ENCODE results near the gene ZNF385D. TPM values are rescaled to one million over a fixed set of nuclear protein-coding genes. Genes with fewer than 3 reads are reported as not detected.

The ZNF385D gene
- polyA plus RNA-seq, 1 donor: 2.2 TPM

DNA sequence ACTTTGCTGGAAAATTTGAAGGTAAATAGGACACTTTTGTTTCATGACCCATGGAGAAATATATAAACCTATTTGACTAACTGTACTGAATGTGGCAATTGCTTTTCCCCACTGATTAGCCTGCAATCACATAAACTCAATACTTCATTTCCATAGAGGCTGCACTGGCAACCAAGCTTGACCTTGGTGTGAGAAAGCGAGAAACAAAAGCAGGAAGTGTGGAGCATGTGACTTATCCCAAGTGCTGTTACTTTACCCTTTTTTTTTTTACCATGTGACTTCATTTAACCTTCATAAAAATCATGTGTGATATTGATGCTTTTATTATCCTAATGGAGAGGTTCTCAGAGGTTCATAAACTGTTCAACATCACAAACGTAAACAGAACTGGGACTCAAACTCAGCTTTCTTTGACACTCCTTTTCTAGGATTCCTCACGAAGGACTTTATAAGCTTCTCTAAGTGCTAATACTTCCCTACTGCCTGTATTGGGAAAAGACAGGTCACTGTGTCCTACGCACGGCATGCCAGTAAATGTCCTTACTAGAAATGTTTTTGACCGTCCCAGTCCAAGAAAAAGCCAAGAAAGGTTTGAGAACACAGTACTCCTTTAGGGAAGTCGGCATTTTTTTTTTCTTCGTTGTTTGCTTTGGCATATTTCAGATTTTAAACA is 34.9 kb upstream of the ZNF385D start:
- 69% methylated on average over 4 of the region's 8 CpGs for WGBS (ENCODE audit: insufficient coverage, low lambda C conversion rate)

GRCh38 chr3:21783839-21784238 is 32.8 kb upstream of the ZNF385D start:
- no peak for DNase-seq
- Histone ChIP-seq H3K4me3 (ENCODE audit: low read length) (no peak overlapping the region), H3K9me3 (ENCODE audit: control insufficient read depth, low read depth, low read length) (no peaks in the 10 kb centered on the region), H3K4me1 (ENCODE audit: control insufficient read depth, insufficient read depth, low read length) (no peaks in the 10 kb centered on the region), H3K36me3 (ENCODE audit: control insufficient read depth, insufficient read depth, low read length) (no peaks in the 10 kb centered on the region), H3K27me3 (ENCODE audit: control insufficient read depth, insufficient read depth, low read length) (no peaks in the 10 kb centered on the region), H3K27ac (ENCODE audit: low read length) (no peak overlapping the region)
- WGBS (ENCODE audit: insufficient coverage, low lambda C conversion rate): 83% methylated on average over 2 of the region's 4 CpGs

More for the DNA sequence above, 34.9 kb upstream of the ZNF385D start:
- Histone ChIP-seq H3K9me3 (ENCODE audit: control insufficient read depth, low read depth, low read length) (no peaks in the 10 kb centered on the region), H3K36me3 (ENCODE audit: control insufficient read depth, insufficient read depth, low read length) (no peaks in the 10 kb centered on the region), H3K4me1 (ENCODE audit: control insufficient read depth, insufficient read depth, low read length) (no peaks in the 10 kb centered on the region), H3K4me3 (ENCODE audit: low read length) (no peak overlapping the region), H3K27me3 (ENCODE audit: control insufficient read depth, insufficient read depth, low read length) (no peaks in the 10 kb centered on the region), H3K27ac (ENCODE audit: low read length) (no peak overlapping the region)
- DNase-seq: no peak

- no peak overlapping the region for H3K27ac ChIP-seq (ENCODE audit: low read length)
- WGBS (ENCODE audit: insufficient coverage, low lambda C conversion rate): no CpG with 5 or more reads among the region's 2 CpGs
- no peak for DNase-seq
These were observed 30.3 kb upstream of the ZNF385D start for GRCh38 chr3:21781355-21781754.

GRCh38 chr3:21779909-21780308 is 28.9 kb upstream of the ZNF385D start:
- no peak for DNase-seq
- H3K9me3 ChIP-seq (ENCODE audit: control insufficient read depth, low read depth, low read length): no peaks in the 10 kb centered on the region
- H3K27me3 ChIP-seq (ENCODE audit: control insufficient read depth, insufficient read depth, low read length): no peaks in the 10 kb centered on the region
- no peak overlapping the region for H3K4me3 ChIP-seq (ENCODE audit: low read length)
- no peaks in the 10 kb centered on the region for H3K36me3 ChIP-seq (ENCODE audit: control insufficient read depth, insufficient read depth, low read length)
- no peak overlapping the region for H3K27ac ChIP-seq (ENCODE audit: low read length)
- no CpG with 5 or more reads among the region's 1 CpG for WGBS (ENCODE audit: insufficient coverage, low lambda C conversion rate)
- H3K4me1 ChIP-seq (ENCODE audit: control insufficient read depth, insufficient read depth, low read length): no peaks in the 10 kb centered on the region

More at GRCh38 chr3:21781355-21781754, 30.3 kb upstream of the ZNF385D start:
- H3K4me1 ChIP-seq (ENCODE audit: control insufficient read depth, insufficient read depth, low read length): no peaks in the 10 kb centered on the region
- no peaks in the 10 kb centered on the region for H3K27me3 ChIP-seq (ENCODE audit: control insufficient read depth, insufficient read depth, low read length)
- no peaks in the 10 kb centered on the region for H3K9me3 ChIP-seq (ENCODE audit: control insufficient read depth, low read depth, low read length)
- H3K36me3 ChIP-seq (ENCODE audit: control insufficient read depth, insufficient read depth, low read length): no peaks in the 10 kb centered on the region
- no peak overlapping the region for H3K4me3 ChIP-seq (ENCODE audit: low read length)

- Histone ChIP-seq H3K27ac (ENCODE audit: low read length) (no peak overlapping the region), H3K9me3 (ENCODE audit: control insufficient read depth, low read depth, low read length) (no peaks in the 10 kb centered on the region), H3K4me3 (ENCODE audit: low read length) (no peak overlapping the region), H3K27me3 (ENCODE audit: control insufficient read depth, insufficient read depth, low read length) (no peaks in the 10 kb centered on the region), H3K36me3 (ENCODE audit: control insufficient read depth, insufficient read depth, low read length) (no peaks in the 10 kb centered on the region), H3K4me1 (ENCODE audit: control insufficient read depth, insufficient read depth, low read length) (no peaks in the 10 kb centered on the region)
- 100% methylated on average over 1 of the region's 1 CpG for WGBS (ENCODE audit: insufficient coverage, low lambda C conversion rate)
- no peak for DNase-seq
These were observed 27.7 kb upstream of the ZNF385D start for GRCh38 chr3:21778715-21779114.

DNA sequence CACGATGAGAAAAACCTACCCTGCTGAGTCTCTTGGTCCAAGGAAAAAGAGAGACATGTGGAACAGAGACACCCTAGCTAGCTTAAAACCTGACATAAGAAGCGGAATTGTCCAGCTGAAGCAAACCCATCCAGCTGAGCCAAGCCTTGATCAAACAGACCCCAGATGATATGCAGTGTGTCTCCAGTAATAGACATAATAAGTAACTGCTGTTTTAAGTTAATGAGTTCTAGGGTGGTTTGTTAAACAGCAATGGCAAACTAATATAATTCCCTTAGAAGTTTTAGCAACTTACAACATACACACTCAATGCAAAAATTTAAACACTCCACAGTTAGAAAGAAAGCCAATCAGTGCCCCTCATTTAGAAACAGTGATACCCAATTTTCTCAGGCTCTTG is 26.8 kb upstream of the ZNF385D start:
- Histone ChIP-seq H3K27me3 (ENCODE audit: control insufficient read depth, insufficient read depth, low read length) (no peaks in the 10 kb centered on the region), H3K4me1 (ENCODE audit: control insufficient read depth, insufficient read depth, low read length) (no peaks in the 10 kb centered on the region), H3K36me3 (ENCODE audit: control insufficient read depth, insufficient read depth, low read length) (no peaks in the 10 kb centered on the region), H3K9me3 (ENCODE audit: control insufficient read depth, low read depth, low read length) (no peaks in the 10 kb centered on the region), H3K27ac (ENCODE audit: low read length) (no peak overlapping the region), H3K4me3 (ENCODE audit: low read length) (no peak overlapping the region)
- no peak for DNase-seq
- no CpG with 5 or more reads among the region's 2 CpGs for WGBS (ENCODE audit: insufficient coverage, low lambda C conversion rate)

- no peak overlapping the region for H3K4me3 ChIP-seq (ENCODE audit: low read length)
- no peak overlapping the region for H3K27ac ChIP-seq (ENCODE audit: low read length)
- no peaks in the 10 kb centered on the region for H3K4me1 ChIP-seq (ENCODE audit: control insufficient read depth, insufficient read depth, low read length)
- DNase-seq: no peak
- 100% methylated on average over 1 of the region's 2 CpGs for WGBS (ENCODE audit: insufficient coverage, low lambda C conversion rate)
- no peaks in the 10 kb centered on the region for H3K9me3 ChIP-seq (ENCODE audit: control insufficient read depth, low read depth, low read length)
- H3K36me3 ChIP-seq (ENCODE audit: control insufficient read depth, insufficient read depth, low read length): no peaks in the 10 kb centered on the region
- H3K27me3 ChIP-seq (ENCODE audit: control insufficient read depth, insufficient read depth, low read length): no peaks in the 10 kb centered on the region
These were observed 15.0 kb upstream of the ZNF385D start for GRCh38 chr3:21766002-21766401.

GRCh38 chr3:21755896-21756295 is 4.9 kb upstream of the ZNF385D start:
- Histone ChIP-seq H3K27me3 (ENCODE audit: control insufficient read depth, insufficient read depth, low read length) (peaks cover 6% of the 10 kb centered on the region), H3K27ac (ENCODE audit: low read length) (no peak overlapping the region), H3K9me3 (ENCODE audit: control insufficient read depth, low read depth, low read length) (peaks cover 1% of the 10 kb centered on the region), H3K36me3 (ENCODE audit: control insufficient read depth, insufficient read depth, low read length) (no peaks in the 10 kb centered on the region), H3K4me3 (ENCODE audit: low read length) (no peak overlapping the region), H3K4me1 (ENCODE audit: control insufficient read depth, insufficient read depth, low read length) (no peaks in the 10 kb centered on the region)
- DNase-seq: no peak
- WGBS (ENCODE audit: insufficient coverage, low lambda C conversion rate): no CpG with 5 or more reads among the region's 5 CpGs

DNA sequence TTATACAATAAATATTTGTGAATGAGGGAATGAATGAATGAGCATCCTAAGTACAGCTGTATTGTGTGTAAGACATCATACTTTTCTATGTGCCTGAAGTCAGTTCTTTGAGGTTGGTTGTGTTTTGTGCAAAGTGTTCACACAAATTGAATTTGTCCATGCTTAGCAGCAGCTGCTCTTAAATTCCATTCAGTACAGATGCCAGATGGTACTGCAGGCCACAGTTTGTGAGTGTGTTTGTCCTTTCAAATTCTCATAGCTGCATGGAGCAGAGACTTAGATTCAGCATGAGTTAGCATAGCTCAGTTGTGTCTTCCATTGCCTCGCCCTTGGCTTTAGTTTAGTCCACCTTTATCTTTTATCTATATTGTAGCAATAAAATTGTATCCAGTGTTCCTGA is 3.8 kb upstream of the ZNF385D start:
- H3K27me3 ChIP-seq (ENCODE audit: control insufficient read depth, insufficient read depth, low read length): peaks cover 8% of the 10 kb centered on the region
- WGBS (ENCODE audit: insufficient coverage, low lambda C conversion rate): no CpG with 5 or more reads among the region's 1 CpG
- H3K9me3 ChIP-seq (ENCODE audit: control insufficient read depth, low read depth, low read length): peaks cover 2% of the 10 kb centered on the region
- no peaks in the 10 kb centered on the region for H3K4me1 ChIP-seq (ENCODE audit: control insufficient read depth, insufficient read depth, low read length)
- no peak for DNase-seq
- no peaks in the 10 kb centered on the region for H3K36me3 ChIP-seq (ENCODE audit: control insufficient read depth, insufficient read depth, low read length)
- no peak overlapping the region for H3K27ac ChIP-seq (ENCODE audit: low read length)
- no peak overlapping the region for H3K4me3 ChIP-seq (ENCODE audit: low read length)

GRCh38 chr3:21752749-21753347 is 1.8 kb upstream of the ZNF385D start:
- peaks cover 2% of the 10 kb centered on the region for H3K9me3 ChIP-seq (ENCODE audit: control insufficient read depth, low read depth, low read length)
- no peak overlapping the region for H3K27ac ChIP-seq (ENCODE audit: low read length)
- peaks cover 8% of the 10 kb centered on the region for H3K27me3 ChIP-seq (ENCODE audit: control insufficient read depth, insufficient read depth, low read length)
- H3K4me1 ChIP-seq (ENCODE audit: control insufficient read depth, insufficient read depth, low read length): no peaks in the 10 kb centered on the region
- no peak overlapping the region for H3K4me3 ChIP-seq (ENCODE audit: low read length)
- DNase-seq: no peak
- H3K36me3 ChIP-seq (ENCODE audit: control insufficient read depth, insufficient read depth, low read length): no peaks in the 10 kb centered on the region
- WGBS (ENCODE audit: insufficient coverage, low lambda C conversion rate): 67% methylated on average over 2 of the region's 3 CpGs

GRCh38 chr3:21751886-21752285 is 876 bp upstream of the ZNF385D start:
- DNase-seq: no peak
- Histone ChIP-seq H3K27me3 (ENCODE audit: control insufficient read depth, insufficient read depth, low read length) (peaks cover 8% of the 10 kb centered on the region), H3K4me1 (ENCODE audit: control insufficient read depth, insufficient read depth, low read length) (no peaks in the 10 kb centered on the region), H3K27ac (ENCODE audit: low read length) (no peak overlapping the region), H3K9me3 (ENCODE audit: control insufficient read depth, low read depth, low read length) (peaks cover 2% of the 10 kb centered on the region), H3K4me3 (ENCODE audit: low read length) (no peak overlapping the region), H3K36me3 (ENCODE audit: control insufficient read depth, insufficient read depth, low read length) (no peaks in the 10 kb centered on the region)
- 93% methylated on average over 2 of the region's 6 CpGs for WGBS (ENCODE audit: insufficient coverage, low lambda C conversion rate)

Measured in large intestine (tissue), 3 donors.